ENCODE results near the gene CPSF4L. TPM values are rescaled to one million over a fixed set of nuclear protein-coding genes. Genes with fewer than 3 reads are reported as not detected.

Gene CPSF4L
- total RNA-seq, 1 donor from 2014 or later: not detected

DNA sequence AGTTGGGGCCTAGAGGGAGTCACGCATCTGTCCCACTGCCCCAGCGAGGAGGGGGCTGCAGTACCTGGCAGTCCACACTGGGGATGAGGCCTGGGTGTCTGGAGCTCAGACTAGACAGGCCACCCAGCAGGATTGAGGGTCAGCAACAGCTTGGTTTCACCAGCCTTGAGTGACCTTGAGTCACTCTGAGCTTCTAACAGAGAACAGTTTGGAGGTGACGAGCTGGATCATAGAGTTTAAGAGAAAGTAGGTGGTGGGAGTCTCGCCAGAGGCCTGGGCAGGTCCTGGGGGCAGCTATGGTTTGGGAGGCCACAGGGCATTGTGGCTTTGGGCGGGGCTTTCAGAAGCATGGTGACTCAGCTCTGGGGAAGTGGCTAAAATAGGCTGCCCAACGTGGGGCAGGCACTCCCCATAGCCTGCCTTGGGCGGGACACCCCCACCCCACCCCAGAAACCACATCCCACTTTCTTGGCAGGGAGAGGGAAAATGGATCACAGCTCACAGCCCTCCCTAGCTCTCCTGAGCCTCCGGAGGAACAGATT lies 29.7 kb upstream of the CPSF4L start:
- Histone ChIP-seq H3F3A (ENCODE audit: low read depth) (no peaks in the 10 kb centered on the region), H3K79me2 (ENCODE audit: low read depth) (peaks cover 36% of the 10 kb centered on the region), H3K4me3 (no peak overlapping the region), H3K27me3 (no peaks in the 10 kb centered on the region), H3K4me2 (no peak overlapping the region), H2AFZ (replicated peaks) (no peak overlapping the region), H4K20me1 (ENCODE audit: low read depth) (peaks cover 89% of the 10 kb centered on the region), H3K36me3 (no peaks in the 10 kb centered on the region), H3K4me1 (peaks cover 7% of the 10 kb centered on the region), H3K9me3 (ENCODE audit: low read depth) (no peaks in the 10 kb centered on the region), H3K9ac (no peak overlapping the region), H3K27ac (no peak overlapping the region)
- no peak overlapping the region for H3K4me3 Mint-ChIP-seq
- no peak overlapping the region for H3K27ac Mint-ChIP-seq
- no peak for TF ChIP-seq EZH2phosphoT487 (IDR thresholded peaks at IDR 0.05)
- TF ChIP-seq, protein P1, sequence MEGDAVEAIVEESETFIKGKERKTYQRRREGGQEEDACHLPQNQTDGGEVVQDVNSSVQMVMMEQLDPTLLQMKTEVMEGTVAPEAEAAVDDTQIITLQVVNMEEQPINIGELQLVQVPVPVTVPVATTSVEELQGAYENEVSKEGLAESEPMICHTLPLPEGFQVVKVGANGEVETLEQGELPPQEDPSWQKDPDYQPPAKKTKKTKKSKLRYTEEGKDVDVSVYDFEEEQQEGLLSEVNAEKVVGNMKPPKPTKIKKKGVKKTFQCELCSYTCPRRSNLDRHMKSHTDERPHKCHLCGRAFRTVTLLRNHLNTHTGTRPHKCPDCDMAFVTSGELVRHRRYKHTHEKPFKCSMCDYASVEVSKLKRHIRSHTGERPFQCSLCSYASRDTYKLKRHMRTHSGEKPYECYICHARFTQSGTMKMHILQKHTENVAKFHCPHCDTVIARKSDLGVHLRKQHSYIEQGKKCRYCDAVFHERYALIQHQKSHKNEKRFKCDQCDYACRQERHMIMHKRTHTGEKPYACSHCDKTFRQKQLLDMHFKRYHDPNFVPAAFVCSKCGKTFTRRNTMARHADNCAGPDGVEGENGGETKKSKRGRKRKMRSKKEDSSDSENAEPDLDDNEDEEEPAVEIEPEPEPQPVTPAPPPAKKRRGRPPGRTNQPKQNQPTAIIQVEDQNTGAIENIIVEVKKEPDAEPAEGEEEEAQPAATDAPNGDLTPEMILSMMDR (IDR thresholded peaks at IDR 0.05): no peak
- TF ChIP-seq EZH2 (IDR thresholded peaks at IDR 0.05): no peak
- peaks cover 49% of the 10 kb centered on the region for H3K4me1 Mint-ChIP-seq
- peaks cover 6% of the 10 kb centered on the region for H3K27me3 Mint-ChIP-seq (ENCODE audit: insufficient read depth, low read depth)
- no peak for DNase-seq (ENCODE audit: low spot score)
- no peaks in the 10 kb centered on the region for H3K9me3 Mint-ChIP-seq
- H3K36me3 Mint-ChIP-seq: peaks cover 10% of the 10 kb centered on the region

DNA sequence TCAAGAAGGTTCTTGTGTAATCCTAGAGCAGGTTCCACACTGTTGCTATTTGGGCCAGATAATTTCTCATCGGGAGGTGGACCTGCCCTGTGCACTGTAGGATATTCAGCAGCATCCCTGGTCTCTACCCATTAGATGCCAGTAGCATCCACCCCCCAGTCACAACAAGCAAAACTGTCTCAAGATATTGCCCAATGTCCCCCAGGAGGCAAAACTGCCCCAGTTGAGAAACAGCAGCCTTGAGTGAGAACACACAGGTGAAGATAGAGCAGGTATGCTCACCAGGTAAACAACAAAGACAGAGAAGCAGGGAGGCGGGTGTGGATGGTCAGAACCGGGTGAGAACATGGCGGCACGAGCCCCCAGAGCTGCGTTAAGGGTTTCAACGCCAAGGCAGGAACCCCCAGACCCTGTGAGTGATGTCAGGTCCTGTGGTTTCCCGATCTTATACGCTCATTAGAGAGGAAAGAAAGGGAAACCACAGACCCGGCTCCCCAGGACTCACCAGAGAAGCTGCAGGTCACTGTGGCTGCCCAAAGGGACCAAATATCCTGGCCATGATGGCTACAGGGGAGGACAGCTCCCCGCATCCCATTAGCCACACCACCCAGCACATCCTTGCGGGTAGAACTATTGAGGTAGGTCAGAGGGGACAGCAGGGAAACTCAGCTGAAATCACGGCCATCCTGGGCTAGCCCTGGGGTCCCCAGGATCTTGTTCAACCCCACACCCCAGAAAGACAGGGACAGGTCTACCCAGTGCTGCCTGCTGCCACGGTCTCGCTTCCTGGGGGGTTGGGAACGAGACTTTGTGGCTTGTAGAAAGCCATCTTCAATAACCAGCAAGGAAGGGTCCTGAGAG lies 28.9 kb upstream of the CPSF4L start:
- Histone ChIP-seq H3K36me3 (no peaks in the 10 kb centered on the region), H3K79me2 (ENCODE audit: low read depth) (peaks cover 30% of the 10 kb centered on the region), H3K4me3 (no peak overlapping the region), H2AFZ (replicated peaks) (no peak overlapping the region), H4K20me1 (ENCODE audit: low read depth) (peaks cover 93% of the 10 kb centered on the region), H3K9me3 (ENCODE audit: low read depth) (no peaks in the 10 kb centered on the region), H3F3A (ENCODE audit: low read depth) (no peaks in the 10 kb centered on the region), H3K27me3 (no peaks in the 10 kb centered on the region), H3K4me1 (peaks cover 7% of the 10 kb centered on the region), H3K27ac (no peak overlapping the region), H3K4me2 (no peak overlapping the region), H3K9ac (no peak overlapping the region)
- TF ChIP-seq EZH2 (IDR thresholded peaks at IDR 0.05) (no peak), EZH2phosphoT487 (IDR thresholded peaks at IDR 0.05) (no peak)
- TF ChIP-seq, protein P1 (IDR thresholded peaks at IDR 0.05): no peak
- H3K36me3 Mint-ChIP-seq: peaks cover 10% of the 10 kb centered on the region
- H3K27ac Mint-ChIP-seq: no peak overlapping the region
- no peak overlapping the region for H3K4me3 Mint-ChIP-seq
- DNase-seq (ENCODE audit: low spot score): no peak
- peaks cover 54% of the 10 kb centered on the region for H3K4me1 Mint-ChIP-seq
- no peaks in the 10 kb centered on the region for H3K9me3 Mint-ChIP-seq
- H3K27me3 Mint-ChIP-seq (ENCODE audit: insufficient read depth, low read depth): peaks cover 6% of the 10 kb centered on the region

DNA sequence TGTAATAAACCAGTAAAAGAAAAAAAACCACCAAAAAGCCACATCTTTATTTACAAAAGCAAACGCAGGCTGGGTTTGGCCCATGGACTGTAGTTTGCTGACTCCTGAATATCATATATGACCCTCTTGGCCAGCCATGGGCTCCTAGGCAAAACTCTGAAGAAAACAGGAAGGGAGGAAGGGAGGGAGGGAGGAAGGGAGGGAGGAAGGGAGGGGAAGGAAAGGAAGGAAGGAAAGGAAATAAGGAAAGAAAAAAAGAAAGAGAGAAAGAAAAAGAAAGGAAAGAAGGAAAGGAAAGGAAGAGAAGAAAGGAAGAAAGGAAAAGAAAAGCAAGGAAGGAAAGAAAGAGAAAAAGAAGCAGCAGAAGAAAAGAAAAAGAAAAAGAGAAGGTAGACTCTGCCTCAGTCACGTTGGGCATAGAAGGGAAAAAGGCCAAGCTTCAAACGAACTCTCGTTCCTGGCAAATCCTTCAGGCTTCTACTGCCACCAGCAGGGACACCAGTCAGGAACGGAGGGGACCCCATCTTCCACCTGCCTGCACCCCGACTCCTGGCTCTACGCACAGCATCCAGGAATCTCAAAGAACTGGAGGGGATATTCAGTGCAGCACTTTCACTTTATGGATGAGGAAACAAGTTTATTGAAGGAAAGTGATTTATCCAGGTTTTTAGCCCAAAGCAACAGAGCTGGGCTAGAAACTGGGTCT lies 28.0 kb upstream of the CPSF4L start:
- peaks cover 56% of the 10 kb centered on the region for H3K4me1 Mint-ChIP-seq
- no peak for DNase-seq (ENCODE audit: low spot score)
- Histone ChIP-seq H3K79me2 (ENCODE audit: low read depth) (peaks cover 21% of the 10 kb centered on the region), H4K20me1 (ENCODE audit: low read depth) (peaks cover 96% of the 10 kb centered on the region), H2AFZ (replicated peaks) (no peak overlapping the region), H3F3A (ENCODE audit: low read depth) (peaks cover 3% of the 10 kb centered on the region), H3K9ac (no peak overlapping the region), H3K27me3 (no peaks in the 10 kb centered on the region), H3K4me1 (peaks cover 15% of the 10 kb centered on the region), H3K36me3 (no peaks in the 10 kb centered on the region), H3K4me2 (no peak overlapping the region), H3K9me3 (ENCODE audit: low read depth) (no peaks in the 10 kb centered on the region), H3K4me3 (no peak overlapping the region), H3K27ac (no peak overlapping the region)
- no peak for TF ChIP-seq EZH2phosphoT487 (IDR thresholded peaks at IDR 0.05)
- no peak overlapping the region for H3K4me3 Mint-ChIP-seq
- H3K27ac Mint-ChIP-seq: no peak overlapping the region
- H3K36me3 Mint-ChIP-seq: peaks cover 10% of the 10 kb centered on the region
- H3K27me3 Mint-ChIP-seq (ENCODE audit: insufficient read depth, low read depth): peaks cover 6% of the 10 kb centered on the region
- H3K9me3 Mint-ChIP-seq: no peaks in the 10 kb centered on the region

All from neural progenitor cell (in vitro differentiated cells).